GM12873 (cell line): Measurements from ENCODE around the gene KIAA0753.

Source experiments
- TF ChIP-seq, protein P1 (sequence below): IDR thresholded peaks from 2 replicates; pipeline ENCODE4 v1.5.1; 2012; ENCODE audit warnings: low read depth, mild to moderate bottlenecking, moderate library complexity, low read length, control low read depth; ENCODE audit not compliant: insufficient read depth; ENCODE audit errors: missing control alignments

Gene KIAA0753

DNA sequence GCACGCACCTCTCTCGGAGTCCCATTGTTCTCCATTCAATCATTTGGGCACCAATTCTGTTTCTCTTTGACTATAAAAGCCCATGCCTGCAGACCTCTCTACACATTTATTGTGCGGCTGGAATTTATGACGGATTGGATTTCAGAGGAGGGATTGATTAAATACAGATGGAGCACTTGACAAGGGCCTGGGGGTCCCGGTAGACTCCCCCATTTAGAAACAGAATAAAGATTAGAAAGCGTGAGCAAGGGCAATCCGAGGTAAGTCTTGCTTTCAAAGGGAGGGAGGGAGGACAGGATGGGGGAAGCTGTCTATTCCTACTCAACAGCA lies 69.1 kb downstream of the KIAA0753 start:
- TF ChIP-seq, protein P1, sequence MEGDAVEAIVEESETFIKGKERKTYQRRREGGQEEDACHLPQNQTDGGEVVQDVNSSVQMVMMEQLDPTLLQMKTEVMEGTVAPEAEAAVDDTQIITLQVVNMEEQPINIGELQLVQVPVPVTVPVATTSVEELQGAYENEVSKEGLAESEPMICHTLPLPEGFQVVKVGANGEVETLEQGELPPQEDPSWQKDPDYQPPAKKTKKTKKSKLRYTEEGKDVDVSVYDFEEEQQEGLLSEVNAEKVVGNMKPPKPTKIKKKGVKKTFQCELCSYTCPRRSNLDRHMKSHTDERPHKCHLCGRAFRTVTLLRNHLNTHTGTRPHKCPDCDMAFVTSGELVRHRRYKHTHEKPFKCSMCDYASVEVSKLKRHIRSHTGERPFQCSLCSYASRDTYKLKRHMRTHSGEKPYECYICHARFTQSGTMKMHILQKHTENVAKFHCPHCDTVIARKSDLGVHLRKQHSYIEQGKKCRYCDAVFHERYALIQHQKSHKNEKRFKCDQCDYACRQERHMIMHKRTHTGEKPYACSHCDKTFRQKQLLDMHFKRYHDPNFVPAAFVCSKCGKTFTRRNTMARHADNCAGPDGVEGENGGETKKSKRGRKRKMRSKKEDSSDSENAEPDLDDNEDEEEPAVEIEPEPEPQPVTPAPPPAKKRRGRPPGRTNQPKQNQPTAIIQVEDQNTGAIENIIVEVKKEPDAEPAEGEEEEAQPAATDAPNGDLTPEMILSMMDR, result no peak

DNA sequence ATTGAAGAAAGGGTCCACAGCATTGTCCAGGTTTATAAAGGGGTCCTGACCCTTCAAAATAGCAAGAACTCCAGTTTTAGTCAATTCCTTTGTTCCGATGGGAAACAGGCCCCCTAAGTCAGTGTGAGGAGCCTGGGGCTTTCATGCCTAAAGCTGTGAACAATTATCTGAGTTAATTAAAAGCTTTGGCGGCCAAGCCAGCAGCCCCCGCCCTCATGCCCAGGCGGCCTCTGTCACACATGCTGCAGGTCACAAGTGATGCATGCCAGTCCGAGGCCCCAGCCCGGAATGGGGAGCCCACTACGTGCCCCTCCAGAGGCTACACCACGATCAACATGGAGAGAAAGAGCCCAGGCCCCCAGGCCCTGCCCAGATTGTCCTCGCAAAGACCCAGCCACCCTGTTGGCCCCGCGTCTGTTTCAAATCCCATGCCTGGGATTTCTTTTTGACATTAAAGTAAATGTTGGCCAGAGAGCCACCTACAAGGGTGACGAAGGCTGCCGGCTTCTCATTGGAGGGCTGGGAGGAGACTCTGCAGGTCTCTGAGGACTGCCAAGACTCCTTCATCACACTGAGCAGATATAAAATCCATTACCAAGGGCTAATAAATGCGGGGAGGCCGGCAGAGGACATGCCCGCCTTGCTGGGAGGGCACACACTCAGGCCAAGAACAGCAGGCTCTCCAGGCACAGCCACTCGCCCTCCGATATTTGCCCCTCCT lies 69.6 kb downstream of the KIAA0753 start:
- TF ChIP-seq, protein P1, result no peak

DNA sequence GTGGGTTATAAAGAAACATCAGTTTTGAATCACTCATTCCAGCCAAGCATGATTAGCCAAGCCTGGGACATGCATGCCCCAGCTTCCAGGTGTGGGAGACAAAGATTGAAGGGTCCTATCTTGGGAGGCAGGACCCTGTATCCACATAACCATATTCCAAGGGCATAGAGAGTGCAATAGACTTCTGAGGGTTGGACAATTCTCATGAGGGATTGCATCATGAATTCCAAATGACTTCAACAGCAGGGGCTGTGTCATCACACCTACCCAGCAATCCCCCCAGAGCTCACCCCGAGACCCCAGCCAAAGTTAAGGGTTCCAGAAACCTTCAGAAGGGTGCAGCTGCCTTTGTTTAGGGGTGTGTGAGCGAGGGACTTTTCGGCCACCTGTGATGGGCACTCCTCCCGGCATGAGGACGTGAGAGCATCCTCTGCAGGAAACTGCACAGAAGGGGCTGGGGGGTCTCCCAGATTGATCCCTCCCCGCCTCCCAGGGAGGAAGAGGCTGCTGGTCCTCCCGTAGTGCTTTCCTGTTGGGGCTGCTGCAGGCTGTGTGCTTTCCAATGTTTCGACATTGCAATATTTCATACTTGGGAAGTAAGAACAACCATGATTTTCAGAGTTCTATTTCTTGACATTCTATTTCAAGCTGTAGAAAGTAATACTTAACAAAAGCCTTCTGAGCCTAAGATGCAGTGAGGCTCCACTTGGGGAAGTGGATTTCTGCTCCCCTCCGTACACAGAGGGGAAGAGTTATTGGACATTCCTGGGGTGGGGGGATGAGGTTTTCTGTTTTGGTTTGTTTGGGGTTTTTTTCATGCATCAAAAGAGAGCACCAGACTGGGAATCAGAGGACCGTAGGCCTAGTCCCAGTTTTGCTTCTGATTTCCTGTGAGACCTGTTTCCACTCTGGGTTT lies 70.9 kb downstream of the KIAA0753 start:
- TF ChIP-seq, protein P1, result no peak

DNA sequence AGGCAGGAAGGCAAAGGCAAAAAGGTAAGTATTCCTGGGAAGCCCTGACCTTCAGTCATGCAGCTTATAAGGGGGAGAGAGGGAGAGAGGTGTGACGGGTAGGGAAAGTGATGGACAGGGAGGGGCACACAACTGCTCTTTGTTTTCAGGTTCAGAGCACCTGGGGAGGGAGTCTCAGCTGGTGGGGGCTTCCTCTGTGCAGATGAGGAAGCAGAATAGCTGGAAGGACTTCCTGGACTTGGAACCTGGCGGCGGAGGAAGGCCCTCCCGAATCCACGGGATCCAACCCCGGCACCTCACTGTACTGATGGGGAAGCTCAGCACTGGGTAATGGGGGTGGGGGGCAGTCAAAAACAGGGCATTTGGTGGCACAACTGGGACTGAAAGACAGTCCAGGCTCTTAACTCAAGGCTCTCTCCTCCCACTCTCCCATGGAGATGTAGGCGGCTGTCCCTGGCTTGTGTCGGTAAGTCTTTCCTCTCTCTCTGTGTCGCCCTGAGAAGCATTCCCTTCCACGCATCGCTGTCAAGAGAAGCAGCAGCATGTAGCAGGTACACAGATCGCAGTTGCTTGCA lies 72.2 kb downstream of the KIAA0753 start:
- TF ChIP-seq, protein P1, result no peak

DNA sequence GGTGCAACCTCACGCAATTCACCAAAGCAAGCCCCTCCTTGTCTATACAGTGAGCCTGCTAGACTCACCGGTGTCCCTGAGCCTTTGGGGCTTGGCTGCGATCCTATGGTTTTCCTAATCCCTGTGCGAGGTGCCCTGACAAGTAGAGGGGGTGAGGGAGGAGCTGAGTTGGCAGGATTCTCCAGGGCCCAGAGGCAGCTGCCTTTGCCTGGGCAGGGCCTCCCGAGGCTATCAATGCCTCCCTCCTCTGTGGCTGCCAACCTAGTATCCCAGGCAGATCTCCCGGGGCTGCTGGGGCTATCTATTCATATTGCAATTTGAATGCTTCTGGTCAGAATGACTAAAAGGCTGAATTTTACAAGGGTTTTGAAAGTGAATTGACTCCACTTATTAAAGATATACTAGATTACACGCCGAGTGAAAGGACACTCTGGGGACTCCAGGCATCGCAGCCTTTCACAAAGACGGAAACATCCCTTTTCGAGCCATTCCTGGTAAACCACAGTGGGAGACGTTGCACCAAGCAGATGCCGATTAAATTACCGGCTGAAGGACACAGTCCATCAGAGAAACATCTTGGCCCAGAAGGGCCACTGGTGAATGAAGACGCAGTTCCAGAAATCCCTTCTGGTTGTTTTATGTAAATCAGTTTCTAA lies 72.9 kb downstream of the KIAA0753 start:
- TF ChIP-seq, protein P1, result no peak

DNA sequence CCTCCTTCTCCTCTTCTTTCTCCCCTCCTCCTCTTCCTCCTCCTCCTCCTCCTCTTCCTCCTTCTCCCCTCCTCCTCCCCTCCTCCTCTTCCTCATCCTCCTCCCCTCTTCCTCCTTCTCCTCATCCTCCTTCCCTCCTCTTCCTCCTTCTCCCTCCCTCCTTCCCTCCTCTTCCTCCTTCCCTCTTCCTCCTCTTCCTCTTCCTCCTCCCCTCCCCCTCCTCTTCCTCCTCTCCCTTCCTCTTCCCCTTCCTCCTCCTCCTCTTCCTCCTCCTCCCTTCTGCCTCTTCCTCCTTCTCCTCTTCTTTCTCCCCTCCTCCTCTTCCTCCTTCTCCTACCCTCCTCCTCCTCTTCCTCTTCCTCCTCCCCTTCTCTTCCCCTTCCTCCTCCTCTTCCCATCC lies 79.1 kb downstream of the KIAA0753 start:
- TF ChIP-seq, protein P1, result no peak

DNA sequence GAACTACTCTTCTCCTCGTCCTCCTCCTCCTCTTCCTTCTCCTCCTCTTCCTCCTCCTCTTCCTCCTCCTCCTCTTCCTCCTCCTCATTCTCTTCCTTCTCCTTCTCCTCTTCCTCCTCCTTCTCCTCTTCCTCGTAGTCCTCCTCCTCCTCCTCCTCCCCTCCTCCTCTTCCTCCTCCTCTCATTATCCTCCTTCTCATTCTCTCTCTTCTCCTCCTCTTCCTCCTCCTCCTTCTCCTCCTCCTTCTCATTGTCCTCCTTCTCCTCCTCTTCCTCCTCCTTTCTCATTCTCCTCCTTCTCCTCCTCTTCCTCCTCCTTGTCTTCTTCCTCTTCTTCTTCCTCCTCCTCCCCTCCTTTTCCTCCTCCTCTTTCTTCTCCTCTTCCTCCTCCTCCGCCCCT lies 80.0 kb downstream of the KIAA0753 start:
- TF ChIP-seq, protein P1, result no peak
